HepG2 (cell line): ENCODE data around the gene NAA15. TPM values are rescaled to one million over a fixed set of nuclear protein-coding genes. Genes with fewer than 3 reads are reported as not detected.

ENCODE experiments used
- ARID2 ChIP-seq: sonication (generic); formaldehyde crosslinking; IDR thresholded peaks from 2 replicates; pipeline ENCODE4 v1.8.1; 2022; ENCODE audit warnings: mild to moderate bottlenecking, missing genetic modification reagents, borderline replicate concordance
- ATF7 ChIP-seq, 2 experiments: fragments of 450-650 bp in 1 of 2; sonication (generic) in 1 of 2; formaldehyde crosslinking in 1 of 2; IDR thresholded peaks; 2 replicates each; pipeline versions ENCODE4 v1.4.0 to v1.6.1; 2016 to 2020; ENCODE audit warnings: antibody characterized with exemption in 1 of 2, mild to moderate bottlenecking in 1 of 2, missing genetic modification reagents in 1 of 2
- CBX1 ChIP-seq: IDR thresholded peaks from one replicate; pipeline ENCODE4 v1.6.1; 2016; ENCODE audit warnings: antibody characterized with exemption, low read depth
- ETV6 ChIP-seq: sonication (generic); formaldehyde crosslinking; conservative IDR thresholded peaks from 2 replicates; pipeline ENCODE4 v1.4.0; 2020; ENCODE audit warnings: missing genetic modification reagents
- GATAD1 ChIP-seq: IDR thresholded peaks from 2 replicates; pipeline ENCODE4 v1.6.1; 2016; ENCODE audit warnings: missing genetic modification reagents, missing compliant biosample characterization
- HNF4A ChIP-seq: sonication (generic); formaldehyde crosslinking; IDR thresholded peaks from 2 replicates; pipeline ENCODE4 v1.4.0; 2020; ENCODE audit warnings: missing genetic modification reagents
- MIER3 ChIP-seq: IDR thresholded peaks from 2 replicates; pipeline ENCODE4 v1.6.1; 2016; ENCODE audit warnings: missing compliant biosample characterization, borderline replicate concordance
- NPAS2 ChIP-seq: sonication (generic); formaldehyde crosslinking; IDR thresholded peaks from 2 replicates; pipeline ENCODE4 v1.8.0; 2022; ENCODE audit warnings: mild to moderate bottlenecking, missing genetic modification reagents, borderline replicate concordance
- NR2F1 ChIP-seq, 2 experiments: fragments of 450-650 bp in 1 of 2; formaldehyde crosslinking in 1 of 2; IDR thresholded peaks; 2 replicates each; pipeline versions ENCODE4 v1.5.0 to v1.6.1; 2016 to 2020; ENCODE audit warnings: mild to moderate bottlenecking in 1 of 2, missing compliant biosample characterization in 1 of 2, missing genetic modification reagents in 1 of 2, moderate library complexity in 1 of 2
- PPARG ChIP-seq: conservative IDR thresholded peaks from 2 replicates; pipeline ENCODE4 v1.6.1; 2016; ENCODE audit warnings: missing biosample characterization, missing genetic modification reagents
- RXRB ChIP-seq: IDR thresholded peaks from 2 replicates; pipeline ENCODE4 v1.6.1; 2016; ENCODE audit warnings: borderline replicate concordance, missing genetic modification reagents, missing compliant biosample characterization
- SIX4 ChIP-seq: sonication (generic); formaldehyde crosslinking; IDR thresholded peaks from 2 replicates; pipeline ENCODE4 v1.4.0; 2020; ENCODE audit warnings: missing genetic modification reagents
- ZNF547 ChIP-seq: sonication (generic); formaldehyde crosslinking; IDR thresholded peaks from 2 replicates; pipeline ENCODE4 v1.5.1; 2020; ENCODE audit warnings: mild to moderate bottlenecking, missing genetic modification reagents
- ZNF7 ChIP-seq: IDR thresholded peaks from 2 replicates; pipeline ENCODE4 v1.6.1; 2016; ENCODE audit warnings: missing biosample characterization, missing genetic modification reagents
- ZNF724P ChIP-seq: sonication (generic); formaldehyde crosslinking; IDR thresholded peaks from 2 replicates; pipeline ENCODE4 v1.8.0; 2022; ENCODE audit warnings: missing genetic modification reagents, borderline replicate concordance
- polyA plus RNA-seq, 8 experiments: library from polyadenylated mRNA; depleted of rRNA in 3 of 8; stranded (reverse) in 7 of 8; unstranded in 1 of 8; fragments of >200 nt; fragmentation: Illumina TruSeq in 4 of 8; extraction: Trizol in 4 of 8; gene quantifications; 2 replicates each; pipeline versions ENCODE4 v1.2.1 to v1.2.3, GENCODE V29; 2011 to 2016; ENCODE audit warnings: low read depth in 4 of 8, missing spikeins in 1 of 8, mixed read lengths in 1 of 8; ENCODE audit not compliant: insufficient read depth in 1 of 8
- total RNA-seq, 5 experiments: library from RNA; depleted of rRNA; stranded (reverse); fragments of >200 nt; fragmentation: Illumina TruSeq; extraction: Trizol; gene quantifications; 2 replicates each; pipeline ENCODE4 v1.2.3, GENCODE V29; 2016; ENCODE audit warnings: low read depth in 1 of 5
- TF ChIP-seq, protein P1 (sequence below): sonication (generic); formaldehyde crosslinking; IDR thresholded peaks from 2 replicates; pipeline ENCODE4 v1.4.0; 2020; ENCODE audit warnings: mild to moderate bottlenecking, missing genetic modification reagents
- TF ChIP-seq, protein P2 (sequence below): IDR thresholded peaks from 2 replicates; pipeline ENCODE4 v1.6.1; 2016; ENCODE audit warnings: low read depth, borderline replicate concordance
- TF ChIP-seq, protein P3 (sequence below): IDR thresholded peaks from 2 replicates; pipeline ENCODE4 v1.4.0; 2020; ENCODE audit warnings: mild to moderate bottlenecking, missing genetic modification reagents

Gene NAA15
- total and polyA plus RNA-seq, 2 of the 13 experiments (the other 11 are each of a cell fraction or from before 2014, with no cell fraction given): 6.2 to 50.2 TPM

DNA sequence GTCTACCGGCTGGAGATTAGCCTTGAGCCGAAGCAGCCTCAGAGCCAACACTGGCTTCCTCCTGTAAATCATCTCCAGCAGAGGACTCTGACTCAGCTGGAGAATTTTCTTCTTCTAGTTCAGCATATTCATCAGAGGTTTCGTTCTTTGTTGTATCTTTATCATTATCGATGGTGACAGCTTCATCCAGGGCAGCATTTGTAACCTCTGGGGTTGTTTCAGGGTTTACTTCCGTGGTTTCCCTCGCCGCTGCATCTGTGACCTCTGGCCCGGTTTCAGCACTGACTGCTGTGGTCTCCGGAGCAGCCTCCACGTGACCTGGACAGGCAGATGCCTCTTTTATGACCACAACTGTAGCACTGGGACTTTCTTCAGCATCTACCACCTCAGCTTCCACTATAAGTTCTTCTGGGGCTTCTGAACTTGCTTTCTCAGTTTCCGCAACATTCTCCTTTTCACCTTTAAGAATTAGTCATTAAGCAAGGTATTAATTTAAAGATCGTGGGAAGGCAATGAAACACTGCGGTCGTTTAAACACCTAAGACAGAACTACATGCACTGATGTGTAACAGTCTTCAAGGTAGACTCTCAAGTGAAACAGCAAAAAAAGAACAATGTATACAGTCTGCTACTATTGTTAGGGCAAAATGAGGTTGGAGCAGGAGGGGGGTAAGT is 34.6 kb upstream of the NAA15 start (continued):
- no peak for TF ChIP-seq ATF7 (IDR thresholded peaks at IDR 0.05)
- no peak for TF ChIP-seq ATF7 (CRISPR knock-in tag; IDR thresholded peaks at IDR 0.05)
- TF ChIP-seq ETV6: no peak
- no peak for TF ChIP-seq MIER3 (CRISPR knock-in tag)
- peak in 1 of 2 experiments; percentile 61; a peak in 3 of 4 replicates for TF ChIP-seq NR2F1 (CRISPR knock-in tag; IDR thresholded peaks at IDR 0.05)
- no peak for TF ChIP-seq ARID2
- TF ChIP-seq CBX1: no peak
- TF ChIP-seq, protein P1, sequence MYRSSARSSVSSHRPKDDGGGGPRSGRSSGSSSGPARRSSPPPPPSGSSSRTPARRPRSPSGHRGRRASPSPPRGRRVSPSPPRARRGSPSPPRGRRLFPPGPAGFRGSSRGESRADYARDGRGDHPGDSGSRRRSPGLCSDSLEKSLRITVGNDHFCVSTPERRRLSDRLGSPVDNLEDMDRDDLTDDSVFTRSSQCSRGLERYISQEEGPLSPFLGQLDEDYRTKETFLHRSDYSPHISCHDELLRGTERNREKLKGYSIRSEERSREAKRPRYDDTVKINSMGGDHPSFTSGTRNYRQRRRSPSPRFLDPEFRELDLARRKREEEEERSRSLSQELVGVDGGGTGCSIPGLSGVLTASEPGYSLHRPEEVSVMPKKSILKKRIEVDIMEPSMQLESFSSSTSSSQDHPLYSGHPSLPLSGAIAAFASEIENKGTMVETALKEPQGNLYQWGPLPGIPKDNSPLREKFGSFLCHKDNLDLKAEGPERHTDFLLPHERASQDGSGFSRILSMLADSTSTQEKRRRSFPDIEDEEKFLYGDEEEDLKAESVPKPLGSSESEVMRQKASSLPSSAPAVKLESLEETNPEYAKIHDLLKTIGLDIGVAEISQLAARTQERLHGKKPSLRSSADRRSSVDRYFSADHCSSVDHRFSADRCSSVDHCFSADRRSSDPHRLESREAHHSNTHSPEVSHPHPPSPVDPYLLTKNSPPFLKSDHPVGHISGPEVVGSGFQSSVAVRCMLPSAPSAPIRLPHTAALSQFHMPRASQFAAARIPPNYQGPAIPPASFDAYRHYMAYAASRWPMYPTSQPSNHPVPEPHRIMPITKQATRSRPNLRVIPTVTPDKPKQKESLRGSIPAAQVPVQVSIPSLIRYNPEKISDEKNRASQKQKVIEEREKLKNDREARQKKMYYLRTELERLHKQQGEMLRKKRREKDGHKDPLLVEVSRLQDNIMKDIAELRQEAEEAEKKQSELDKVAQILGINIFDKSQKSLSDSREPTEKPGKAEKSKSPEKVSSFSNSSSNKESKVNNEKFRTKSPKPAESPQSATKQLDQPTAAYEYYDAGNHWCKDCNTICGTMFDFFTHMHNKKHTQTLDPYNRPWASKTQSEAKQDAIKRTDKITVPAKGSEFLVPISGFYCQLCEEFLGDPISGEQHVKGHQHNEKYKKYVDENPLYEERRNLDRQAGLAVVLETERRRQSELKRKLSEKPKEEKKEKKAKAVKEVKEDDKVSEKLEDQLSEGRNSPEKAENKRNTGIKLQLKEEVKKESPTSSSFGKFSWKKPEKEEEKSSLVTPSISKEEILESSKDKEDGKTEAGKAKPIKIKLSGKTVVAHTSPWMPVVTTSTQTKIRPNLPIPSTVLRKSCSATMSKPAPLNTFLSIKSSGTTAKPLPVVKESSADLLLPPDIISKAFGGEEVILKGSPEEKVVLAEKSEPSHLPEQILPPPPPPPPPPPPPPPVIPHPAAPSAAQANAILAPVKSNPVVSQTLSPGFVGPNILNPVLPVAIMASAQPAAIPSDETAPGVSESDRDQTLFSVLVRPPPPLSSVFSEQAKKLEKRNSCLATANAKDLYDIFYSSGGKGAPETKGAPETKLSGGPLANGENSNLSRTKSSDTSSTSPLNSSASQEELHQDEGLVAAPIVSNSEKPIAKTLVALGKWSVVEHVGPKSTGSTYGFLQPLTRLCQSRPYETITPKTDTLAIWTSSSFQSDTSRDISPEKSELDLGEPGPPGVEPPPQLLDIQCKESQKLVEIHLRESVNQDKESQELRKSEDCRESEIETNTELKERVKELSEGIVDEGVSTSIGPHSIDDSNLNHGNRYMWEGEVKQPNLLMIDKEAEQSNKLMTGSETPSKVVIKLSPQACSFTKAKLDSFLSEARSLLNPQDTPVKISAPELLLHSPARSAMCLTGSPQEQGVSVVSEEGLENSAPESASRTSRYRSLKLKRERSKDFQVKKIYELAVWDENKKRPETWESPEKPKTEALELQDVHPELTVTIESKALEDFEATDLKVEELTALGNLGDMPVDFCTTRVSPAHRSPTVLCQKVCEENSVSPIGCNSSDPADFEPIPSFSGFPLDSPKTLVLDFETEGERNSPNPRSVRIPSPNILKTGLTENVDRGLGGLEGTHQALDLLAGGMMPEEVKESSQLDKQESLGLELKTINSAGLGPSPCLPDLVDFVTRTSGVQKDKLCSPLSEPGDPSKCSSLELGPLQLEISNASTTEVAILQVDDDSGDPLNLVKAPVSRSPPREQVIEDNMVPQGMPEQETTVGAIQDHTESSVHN: no peak
- TF ChIP-seq ZNF547 (CRISPR knock-in tag): no peak
- no peak for TF ChIP-seq NPAS2 (CRISPR knock-in tag)
- no peak for TF ChIP-seq ZNF724P (CRISPR knock-in tag)
- TF ChIP-seq GATAD1: no peak
- TF ChIP-seq PPARG: peak; percentile 99
- TF ChIP-seq, protein P2, sequence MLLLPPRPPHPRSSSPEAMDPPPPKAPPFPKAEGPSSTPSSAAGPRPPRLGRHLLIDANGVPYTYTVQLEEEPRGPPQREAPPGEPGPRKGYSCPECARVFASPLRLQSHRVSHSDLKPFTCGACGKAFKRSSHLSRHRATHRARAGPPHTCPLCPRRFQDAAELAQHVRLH (CRISPR knock-in tag): peak; percentile 58; the same call in 1 of the 2 replicates
- TF ChIP-seq SIX4: 0 out of 2 replicates have a peak, but pooled peaks have one; percentile 13
- peak; percentile 23; the same call in 1 of the 2 replicates for TF ChIP-seq HNF4A (CRISPR knock-in tag)
- TF ChIP-seq ZNF7 (CRISPR knock-in tag): no peak
- TF ChIP-seq RXRB (CRISPR knock-in tag): peak; percentile 96
- TF ChIP-seq, protein P3, sequence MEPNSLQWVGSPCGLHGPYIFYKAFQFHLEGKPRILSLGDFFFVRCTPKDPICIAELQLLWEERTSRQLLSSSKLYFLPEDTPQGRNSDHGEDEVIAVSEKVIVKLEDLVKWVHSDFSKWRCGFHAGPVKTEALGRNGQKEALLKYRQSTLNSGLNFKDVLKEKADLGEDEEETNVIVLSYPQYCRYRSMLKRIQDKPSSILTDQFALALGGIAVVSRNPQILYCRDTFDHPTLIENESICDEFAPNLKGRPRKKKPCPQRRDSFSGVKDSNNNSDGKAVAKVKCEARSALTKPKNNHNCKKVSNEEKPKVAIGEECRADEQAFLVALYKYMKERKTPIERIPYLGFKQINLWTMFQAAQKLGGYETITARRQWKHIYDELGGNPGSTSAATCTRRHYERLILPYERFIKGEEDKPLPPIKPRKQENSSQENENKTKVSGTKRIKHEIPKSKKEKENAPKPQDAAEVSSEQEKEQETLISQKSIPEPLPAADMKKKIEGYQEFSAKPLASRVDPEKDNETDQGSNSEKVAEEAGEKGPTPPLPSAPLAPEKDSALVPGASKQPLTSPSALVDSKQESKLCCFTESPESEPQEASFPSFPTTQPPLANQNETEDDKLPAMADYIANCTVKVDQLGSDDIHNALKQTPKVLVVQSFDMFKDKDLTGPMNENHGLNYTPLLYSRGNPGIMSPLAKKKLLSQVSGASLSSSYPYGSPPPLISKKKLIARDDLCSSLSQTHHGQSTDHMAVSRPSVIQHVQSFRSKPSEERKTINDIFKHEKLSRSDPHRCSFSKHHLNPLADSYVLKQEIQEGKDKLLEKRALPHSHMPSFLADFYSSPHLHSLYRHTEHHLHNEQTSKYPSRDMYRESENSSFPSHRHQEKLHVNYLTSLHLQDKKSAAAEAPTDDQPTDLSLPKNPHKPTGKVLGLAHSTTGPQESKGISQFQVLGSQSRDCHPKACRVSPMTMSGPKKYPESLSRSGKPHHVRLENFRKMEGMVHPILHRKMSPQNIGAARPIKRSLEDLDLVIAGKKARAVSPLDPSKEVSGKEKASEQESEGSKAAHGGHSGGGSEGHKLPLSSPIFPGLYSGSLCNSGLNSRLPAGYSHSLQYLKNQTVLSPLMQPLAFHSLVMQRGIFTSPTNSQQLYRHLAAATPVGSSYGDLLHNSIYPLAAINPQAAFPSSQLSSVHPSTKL (CRISPR knock-in tag): peak; percentile 43
